ENCODE results near the gene LPAR1. TPM values are rescaled to one million over a fixed set of nuclear protein-coding genes. Genes with fewer than 3 reads are reported as not detected.

The LPAR1 gene
- polyA plus RNA-seq, 3 donors, result 3.6 to 87.3 (median 13.4) TPM

- H3K27ac ChIP-seq (ENCODE audit: low read depth, low read length), result no peak overlapping the region
- WGBS, 3 donors, result 57 to 85% (median 81%) methylated on average over 7 of the region's 7 CpGs
These were observed 29.9 kb downstream of the LPAR1 start for GRCh38 chr9:111008158-111009075.

- WGBS, 3 donors, result 81 to 88% (median 81%) methylated on average over 1 of the region's 1 CpG
These were observed 32.4 kb downstream of the LPAR1 start for GRCh38 chr9:111005746-111006470.

GRCh38 chr9:111004936-111005335, 33.3 kb downstream of the LPAR1 start:
- 94 to 98% (median 96%) methylated on average over 5 of the region's 5 CpGs for WGBS, 3 donors

More at GRCh38 chr9:111005746-111006470, 32.4 kb downstream of the LPAR1 start:
- H3K27ac ChIP-seq (ENCODE audit: low read depth, low read length), result no peak overlapping the region

DNA sequence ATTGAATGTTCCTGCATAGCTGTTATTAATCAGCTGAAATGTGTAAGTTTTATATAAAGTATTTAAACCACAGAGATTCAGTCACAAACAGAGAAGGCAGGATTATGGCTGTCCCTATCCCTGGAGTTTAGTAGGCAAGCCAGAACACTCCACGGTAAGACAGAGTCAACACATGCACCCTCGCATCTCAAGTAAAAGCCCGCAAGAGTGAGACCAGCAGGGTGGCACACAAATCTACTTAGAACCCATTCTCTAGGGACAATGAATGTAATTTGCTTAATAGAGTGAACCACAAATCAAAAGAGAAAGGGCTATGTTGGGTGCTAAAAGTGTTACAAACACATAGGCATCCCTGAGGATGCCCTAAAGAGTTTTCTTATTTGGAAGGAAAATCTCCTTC, 35.1 kb downstream of the LPAR1 start:
- H3K27ac ChIP-seq (ENCODE audit: low read depth, low read length), result no peak overlapping the region

More at GRCh38 chr9:111004936-111005335, 33.3 kb downstream of the LPAR1 start:
- no peak overlapping the region for H3K27ac ChIP-seq (ENCODE audit: low read depth, low read length)

DNA sequence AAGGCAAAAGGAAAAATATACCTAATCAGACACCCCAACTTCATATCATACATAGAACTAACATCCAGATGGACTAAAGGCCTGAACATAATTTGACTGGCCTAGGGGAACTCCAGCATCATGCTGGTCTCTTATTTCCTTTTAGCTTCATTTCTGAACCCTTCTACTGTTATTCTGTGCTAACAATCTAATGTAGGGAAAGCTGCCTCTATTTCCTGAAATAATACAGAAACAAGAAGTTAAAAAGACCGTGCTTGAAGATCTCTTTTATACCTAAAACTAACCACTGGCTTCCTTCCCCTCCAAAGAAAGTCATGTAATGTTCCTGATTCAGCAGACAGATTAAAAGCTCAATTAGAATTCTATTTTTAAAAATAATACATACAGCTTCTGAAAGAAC, 36.7 kb downstream of the LPAR1 start:
- 32 to 74% (median 35%) methylated on average over 1 of the region's 1 CpG for WGBS, 3 donors
- H3K27ac ChIP-seq (ENCODE audit: low read depth, low read length), result no peak overlapping the region

More for the DNA sequence above, 35.1 kb downstream of the LPAR1 start:
- WGBS, 3 donors, result 92 to 96% (median 93%) methylated on average over 3 of the region's 3 CpGs

DNA sequence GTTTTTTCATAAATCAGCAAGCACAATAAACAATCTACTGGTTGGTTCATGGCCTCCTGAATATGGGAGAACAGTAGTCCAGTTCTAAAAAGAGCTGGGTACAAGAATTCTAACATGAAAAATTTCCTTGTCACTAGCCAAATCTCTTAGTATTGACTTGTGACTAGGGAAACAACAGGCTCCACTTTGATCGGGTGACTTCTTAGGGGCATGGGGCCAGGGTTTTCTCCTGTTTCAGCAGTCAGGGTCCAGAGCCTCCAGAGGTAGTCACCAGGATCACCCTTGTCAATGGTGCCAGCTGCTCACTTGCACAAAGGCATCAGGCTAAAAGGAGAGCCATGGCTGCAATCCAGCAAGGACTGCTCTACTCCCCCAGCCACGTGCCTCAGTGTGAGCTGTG, 38.1 kb downstream of the LPAR1 start:
- no peak overlapping the region for H3K27ac ChIP-seq (ENCODE audit: low read depth, low read length)
- WGBS, 3 donors, result 50 to 89% (median 82%) methylated on average over 2 of the region's 2 CpGs

- 94 to 98% (median 96%) methylated on average over 5 of the region's 5 CpGs for WGBS, 3 donors
These were observed 38.9 kb downstream of the LPAR1 start for GRCh38 chr9:110999379-110999778.

DNA sequence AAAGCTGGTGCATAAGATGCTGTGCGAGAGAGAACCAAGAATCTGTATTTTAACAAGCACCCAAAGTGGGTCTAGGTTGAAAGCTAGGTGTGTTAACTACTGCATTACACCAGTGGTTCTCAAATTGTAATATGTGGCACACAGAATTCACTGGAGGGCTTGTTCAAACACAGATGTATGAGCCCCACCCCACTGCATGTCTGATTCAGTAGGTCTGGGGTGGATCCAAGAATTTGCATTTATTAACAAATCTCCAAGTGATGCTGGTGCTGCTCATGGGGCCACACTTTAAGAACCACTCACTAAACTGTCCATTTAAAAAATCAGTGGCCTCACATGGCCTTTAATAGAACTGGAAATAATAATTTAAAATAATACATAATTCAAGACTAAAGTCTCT, 40.4 kb downstream of the LPAR1 start:
- no peak overlapping the region for H3K27ac ChIP-seq (ENCODE audit: low read depth, low read length)
- 95 to 97% (median 97%) methylated on average over 1 of the region's 1 CpG for WGBS, 3 donors

More at GRCh38 chr9:110999379-110999778, 38.9 kb downstream of the LPAR1 start:
- H3K27ac ChIP-seq (ENCODE audit: low read depth, low read length), result no peak overlapping the region

DNA sequence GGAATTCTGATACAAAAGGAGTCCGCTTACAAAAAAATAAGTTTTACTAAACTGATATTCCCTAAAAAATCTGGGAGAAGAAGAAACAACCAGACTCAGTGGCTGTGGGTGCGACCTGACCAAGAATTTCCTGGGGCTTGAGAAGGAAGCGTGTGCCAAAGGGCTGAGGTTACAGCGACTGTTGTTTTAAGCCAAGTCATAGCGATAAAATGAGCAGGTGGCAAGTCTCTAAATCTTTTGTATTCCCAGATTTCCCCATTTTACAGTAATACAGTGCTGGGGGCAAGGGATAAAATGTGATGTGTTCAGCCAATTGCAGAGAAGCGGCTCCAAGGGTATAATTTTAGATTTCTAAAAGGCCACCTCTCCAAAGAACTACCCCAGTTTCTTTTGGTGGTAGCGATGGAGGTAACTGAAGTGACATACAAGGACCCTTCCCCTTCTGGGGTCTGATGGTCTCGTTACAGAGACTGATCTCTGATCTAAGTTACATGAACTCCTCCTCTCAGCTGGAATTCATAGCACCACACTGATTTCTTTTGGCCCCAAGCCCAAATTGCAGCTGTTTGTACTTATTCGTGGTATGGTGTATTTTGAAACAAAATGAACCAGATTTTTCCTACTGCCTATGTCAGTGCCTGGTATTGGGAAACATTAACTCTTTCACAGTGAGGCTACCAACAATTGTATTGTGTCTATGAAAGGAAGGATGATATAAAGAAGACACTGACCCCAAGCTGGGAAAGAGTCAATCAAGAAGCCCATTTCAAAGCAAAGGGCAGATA, 41.6 kb downstream of the LPAR1 start:
- no peak overlapping the region for H3K27ac ChIP-seq (ENCODE audit: low read depth, low read length)
- WGBS, 3 donors, result 65 to 84% (median 69%) methylated on average over 9 of the region's 9 CpGs

DNA sequence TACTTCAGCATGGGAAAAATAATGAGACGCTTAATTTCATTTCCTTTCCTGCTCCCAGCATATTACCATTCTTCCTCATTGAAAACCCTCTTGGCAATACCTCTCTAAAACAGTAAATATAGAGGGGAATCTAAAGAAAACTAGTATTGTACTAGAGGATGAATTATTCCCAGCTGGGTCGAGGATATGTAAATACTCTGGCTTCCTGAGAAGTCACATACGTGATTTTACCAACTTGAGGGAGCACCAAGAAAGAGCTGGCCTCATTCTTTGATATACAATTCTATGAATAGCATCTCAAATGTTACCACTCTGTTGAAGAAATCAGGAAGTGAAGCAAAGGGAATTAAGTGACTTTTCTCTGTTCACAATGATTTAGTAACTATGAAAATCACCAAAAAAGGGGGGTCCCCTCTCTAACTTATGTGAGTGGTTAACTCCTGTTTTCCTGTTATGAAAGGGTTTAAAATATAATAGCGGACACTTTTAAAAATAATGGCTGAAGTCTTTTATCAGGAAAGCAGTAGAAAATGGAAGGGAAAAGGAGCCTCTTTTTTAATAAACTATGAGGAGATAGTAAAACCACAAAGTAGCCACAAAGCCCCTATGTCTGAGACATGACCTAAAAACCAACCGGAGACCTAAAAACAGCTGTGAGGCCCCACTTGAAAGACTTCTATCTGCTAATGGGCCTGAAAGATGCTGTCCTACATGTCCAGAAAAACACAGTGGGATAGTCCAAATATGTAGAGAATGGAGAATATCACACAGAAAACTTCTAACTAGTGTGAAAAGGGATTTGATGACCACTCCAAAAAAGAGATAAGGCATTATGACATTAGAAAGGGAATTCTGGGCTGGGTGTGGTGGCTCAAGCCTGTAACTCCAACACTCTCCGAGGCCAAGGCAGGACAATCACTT, 42.6 kb downstream of the LPAR1 start:
- WGBS, 3 donors, result 36 to 75% (median 40%) methylated on average over 6 of the region's 6 CpGs
- no peak overlapping the region for H3K27ac ChIP-seq (ENCODE audit: low read depth, low read length)

- H3K27ac ChIP-seq (ENCODE audit: low read depth, low read length), result no peak overlapping the region
- 36 to 73% (median 44%) methylated on average over 4 of the region's 4 CpGs for WGBS, 3 donors
These were observed 43.5 kb downstream of the LPAR1 start for GRCh38 chr9:110994771-110995241.

- 91 to 99% (median 98%) methylated on average over 2 of the region's 2 CpGs for WGBS, 3 donors
- H3K27ac ChIP-seq (ENCODE audit: low read depth, low read length), result no peak overlapping the region
These were observed 47.8 kb downstream of the LPAR1 start for GRCh38 chr9:110990481-110990880.

- no peak overlapping the region for H3K27ac ChIP-seq (ENCODE audit: low read depth, low read length)
- WGBS, 3 donors, result 80 to 100% (median 88%) methylated on average over 1 of the region's 1 CpG
These were observed 51.7 kb downstream of the LPAR1 start for GRCh38 chr9:110986529-110986928.

- 72 to 75% (median 73%) methylated on average over 2 of the region's 2 CpGs for WGBS, 3 donors
These were observed 53.3 kb downstream of the LPAR1 start for GRCh38 chr9:110984890-110985437.

GRCh38 chr9:110980261-110980660, 58.0 kb downstream of the LPAR1 start:
- WGBS, 3 donors, result 62 to 81% (median 66%) methylated on average over 3 of the region's 3 CpGs
- H3K27ac ChIP-seq (ENCODE audit: low read depth, low read length), result no peak overlapping the region

More at GRCh38 chr9:110984890-110985437, 53.3 kb downstream of the LPAR1 start:
- no peak overlapping the region for H3K27ac ChIP-seq (ENCODE audit: low read depth, low read length)

DNA sequence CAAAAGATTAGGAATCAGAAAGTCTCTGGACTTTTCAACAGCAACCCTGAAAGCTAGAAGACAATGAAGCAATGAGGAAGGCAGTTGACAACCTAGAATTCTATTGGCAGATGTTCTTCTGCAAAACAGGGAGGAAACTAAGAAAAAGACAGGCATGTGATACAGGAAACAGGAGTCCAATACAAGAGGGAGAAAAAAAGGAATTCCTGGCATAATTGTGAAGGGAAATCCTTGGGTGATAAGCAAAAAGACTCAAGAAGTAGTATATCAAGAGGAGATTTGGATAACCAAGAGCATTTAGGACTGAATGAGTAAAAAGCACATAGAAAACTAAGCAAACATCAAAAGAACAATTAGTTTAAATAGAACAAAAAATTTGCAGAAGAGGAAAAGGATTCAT, 58.6 kb downstream of the LPAR1 start:
- H3K27ac ChIP-seq (ENCODE audit: low read depth, low read length), result no peak overlapping the region

DNA sequence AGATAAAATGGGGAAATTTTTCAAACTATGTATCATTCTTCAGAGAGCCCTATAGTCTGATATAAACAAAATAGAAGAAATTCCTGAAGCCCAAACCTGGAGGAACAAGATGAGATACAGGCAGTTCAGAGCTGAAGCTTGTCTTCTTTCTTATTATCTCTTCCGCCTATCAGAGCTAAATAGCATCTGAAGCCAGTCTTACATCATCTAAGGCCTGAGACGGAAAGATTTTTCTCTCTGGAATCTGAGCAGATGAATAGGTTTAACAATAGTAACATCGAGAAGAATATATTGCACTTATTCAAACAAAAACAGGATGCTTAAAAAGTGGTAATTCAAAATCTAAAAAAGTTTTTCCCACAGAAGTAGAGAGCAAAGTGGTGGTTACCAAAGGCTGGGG, 59.8 kb downstream of the LPAR1 start:
- 71 to 88% (median 79%) methylated on average over 3 of the region's 3 CpGs for WGBS, 3 donors
- H3K27ac ChIP-seq (ENCODE audit: low read depth, low read length), result no peak overlapping the region
